T-helper 2 cell treated with Interferon-gamma antibody and Interleukin-4, amounts not matched to agents 100 ng/mL and 5 ng/mL, for 36 hours (primary cell): ENCODE results near the gene RNF223. TPM values are rescaled to one million over a fixed set of nuclear protein-coding genes. Genes with fewer than 3 reads are reported as not detected.

ENCODE experiments used
- intact Hi-C: fragments of 100-400 bp; cut with micrococcal nuclease; formaldehyde crosslinking; loops from one replicate; pipeline ENCODE4 v1.15.1; 2023
- total RNA-seq: library from RNA; stranded (reverse); gene quantifications from 2 replicates; pipeline ENCODE4 v1.2.3, GENCODE V29; 2022

Gene RNF223
- total RNA-seq, 1 donor from 2014 or later: not detected

DNA sequence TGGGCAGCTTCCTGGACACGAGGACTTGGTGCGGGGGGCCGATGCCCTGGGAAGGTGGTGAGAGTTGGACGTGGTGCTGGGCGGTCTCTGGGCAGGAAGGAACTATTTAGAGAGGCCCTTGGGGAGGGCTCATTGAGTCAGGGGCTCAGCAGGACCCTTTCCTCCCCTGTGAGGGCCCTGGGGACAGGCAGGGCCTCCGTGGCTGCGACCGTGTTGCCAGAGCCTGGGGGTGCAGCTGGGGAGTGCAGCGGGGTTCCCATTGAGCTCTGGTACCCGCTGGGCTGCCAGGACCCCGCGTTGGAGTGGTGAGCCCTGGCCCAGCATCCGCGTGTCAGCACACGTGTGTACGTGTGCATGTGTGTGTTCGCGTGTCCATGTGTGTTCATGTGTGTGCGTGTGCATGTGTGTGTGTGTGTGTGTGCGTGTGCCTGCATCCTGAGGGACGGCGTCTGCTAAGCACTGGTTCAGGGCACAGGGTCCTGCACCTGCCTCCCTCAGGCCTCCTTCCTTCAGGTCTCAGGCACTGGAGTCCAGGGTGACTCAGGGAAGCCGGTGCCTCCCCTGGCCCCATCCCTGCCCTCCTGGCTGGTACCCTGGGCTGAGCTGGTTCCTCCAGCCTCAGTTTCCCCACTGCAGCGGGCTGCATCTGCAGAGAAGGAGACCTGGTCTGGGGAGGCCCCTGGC lies 10.7 kb downstream of the RNF223 start:
- intact Hi-C loops: loop anchor here (1.0 to 5.0 kb wide), 3 partner anchors 31 to 79 kb away; partner anchors contain the start of gene HES4

DNA sequence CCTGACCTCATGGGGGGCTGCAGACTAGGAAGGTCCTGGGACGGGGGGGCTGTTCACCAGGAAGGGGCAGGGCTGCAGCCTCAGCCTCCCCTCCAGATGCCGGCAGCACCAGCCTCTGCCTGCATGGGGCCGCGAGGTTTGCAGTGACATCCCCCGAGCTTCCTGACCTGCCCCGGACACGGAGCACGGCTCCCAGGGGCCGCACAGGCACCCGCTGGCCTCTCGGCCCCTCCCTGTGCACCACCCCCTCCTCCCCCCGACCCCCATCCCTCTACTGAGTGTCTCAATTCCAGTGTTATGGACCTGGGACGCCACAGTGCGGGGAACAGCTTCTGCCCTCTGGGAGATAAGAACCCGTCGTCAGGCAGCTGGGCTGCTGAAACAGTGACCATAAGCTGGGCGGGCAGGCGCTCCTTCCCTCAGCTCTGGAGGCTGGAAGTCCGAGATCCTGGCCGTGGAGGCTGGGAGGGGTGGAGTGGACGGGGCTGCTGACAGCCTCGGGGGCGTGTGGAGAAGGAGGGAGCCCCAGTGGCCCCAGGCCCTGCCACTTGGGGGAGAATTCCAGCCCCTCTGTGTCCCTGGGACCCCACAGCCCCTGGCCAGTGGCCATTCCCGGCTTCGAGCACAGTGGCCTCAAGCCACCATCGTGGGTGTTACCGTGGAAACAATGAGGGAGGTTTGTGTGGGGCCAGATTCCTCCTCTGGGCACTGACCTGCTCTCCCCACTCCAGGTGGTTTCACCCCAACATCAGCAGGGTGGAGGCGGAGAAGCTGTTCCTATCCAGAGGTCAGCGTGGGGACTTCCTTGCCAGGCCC lies 11.6 kb downstream of the RNF223 start:
- intact Hi-C loops: loop anchor here (1.0 to 5.0 kb wide), 3 partner anchors 30 to 78 kb away; partner anchors contain the start of gene HES4

DNA sequence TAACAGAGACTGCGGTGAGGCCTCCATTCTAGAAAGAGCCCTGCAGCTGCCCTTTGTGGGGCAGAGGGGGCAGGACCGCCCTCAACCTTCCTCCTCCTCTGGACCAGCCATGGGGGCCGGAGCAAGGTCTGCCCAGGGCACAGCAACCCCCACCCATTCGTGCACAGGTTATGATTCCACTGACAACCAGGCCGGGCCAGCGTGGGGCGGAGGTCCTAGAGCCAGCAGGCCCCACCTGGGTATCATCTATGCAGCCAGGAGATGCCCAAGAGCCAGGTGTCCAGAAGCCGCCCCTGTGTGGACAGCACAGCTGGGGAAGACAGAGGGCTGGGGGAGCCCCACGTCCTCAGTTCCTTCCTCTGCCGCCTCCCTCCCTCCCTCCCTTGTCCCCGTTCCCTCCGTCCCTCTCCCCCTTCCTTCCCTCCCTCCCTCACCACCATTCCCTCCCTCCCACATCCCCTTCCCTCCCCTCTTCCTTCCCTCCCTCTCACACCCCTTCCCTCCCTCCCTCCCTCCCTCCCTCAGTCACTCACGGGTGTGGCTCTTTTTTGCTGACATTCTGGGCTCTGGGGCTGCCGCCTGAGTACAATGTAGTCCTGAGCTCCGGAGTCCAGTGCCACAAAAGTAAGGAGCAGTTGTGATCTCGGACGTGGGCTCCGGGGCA lies 12.3 kb downstream of the RNF223 start:
- intact Hi-C loops: loop anchor here (2.0 to 5.0 kb wide), 2 partner anchors 29 to 60 kb away; partner anchors contain the start of gene HES4

- intact Hi-C loops: loop anchor here (5.0 kb wide), 1 partner anchor 58 kb away; the partner anchor contains the start of gene HES4
Observed at GRCh38 chr1:1060281-1061000, 13.7 kb downstream of the RNF223 start.

- intact Hi-C loops: loop anchor here (1.0 to 5.0 kb wide), 3 partner anchors 19 to 57 kb away; partner anchors contain the start of genes AGRN and HES4
Observed at GRCh38 chr1:1059494-1060280, 14.4 kb downstream of the RNF223 start.

DNA sequence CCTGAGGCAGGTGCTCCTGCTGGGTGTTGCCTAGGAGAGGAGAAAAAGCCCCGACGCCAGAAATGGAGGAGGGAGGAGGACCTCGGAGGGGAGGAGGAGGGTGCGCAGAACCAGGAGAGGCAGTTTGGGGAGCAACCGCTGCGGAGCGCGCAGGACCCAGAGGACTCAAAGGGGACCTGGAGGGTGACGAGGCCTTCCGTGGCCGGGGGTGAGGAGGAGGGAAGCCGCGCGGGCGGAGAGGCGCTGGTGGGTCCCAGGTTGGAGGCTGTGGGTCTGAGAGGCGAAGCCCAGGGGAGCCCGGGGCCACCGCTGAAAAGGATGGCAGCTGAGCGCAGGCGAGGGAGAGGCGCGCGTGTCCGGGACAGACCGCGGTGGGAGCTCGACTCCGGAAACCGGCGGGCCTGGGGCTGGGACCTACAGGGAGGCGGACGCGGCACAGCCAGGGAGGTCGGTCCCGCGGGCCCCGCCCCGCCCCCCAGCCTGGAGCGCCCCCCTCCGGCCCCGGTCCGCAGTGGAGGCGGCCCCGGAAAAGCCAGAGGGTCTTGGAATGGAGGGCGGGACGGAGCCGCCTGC lies 15.1 kb downstream of the RNF223 start:
- intact Hi-C loops: loop anchor here (1.0 to 5.0 kb wide), 2 partner anchors 19 to 37 kb away; partner anchors contain the start of gene AGRN

DNA sequence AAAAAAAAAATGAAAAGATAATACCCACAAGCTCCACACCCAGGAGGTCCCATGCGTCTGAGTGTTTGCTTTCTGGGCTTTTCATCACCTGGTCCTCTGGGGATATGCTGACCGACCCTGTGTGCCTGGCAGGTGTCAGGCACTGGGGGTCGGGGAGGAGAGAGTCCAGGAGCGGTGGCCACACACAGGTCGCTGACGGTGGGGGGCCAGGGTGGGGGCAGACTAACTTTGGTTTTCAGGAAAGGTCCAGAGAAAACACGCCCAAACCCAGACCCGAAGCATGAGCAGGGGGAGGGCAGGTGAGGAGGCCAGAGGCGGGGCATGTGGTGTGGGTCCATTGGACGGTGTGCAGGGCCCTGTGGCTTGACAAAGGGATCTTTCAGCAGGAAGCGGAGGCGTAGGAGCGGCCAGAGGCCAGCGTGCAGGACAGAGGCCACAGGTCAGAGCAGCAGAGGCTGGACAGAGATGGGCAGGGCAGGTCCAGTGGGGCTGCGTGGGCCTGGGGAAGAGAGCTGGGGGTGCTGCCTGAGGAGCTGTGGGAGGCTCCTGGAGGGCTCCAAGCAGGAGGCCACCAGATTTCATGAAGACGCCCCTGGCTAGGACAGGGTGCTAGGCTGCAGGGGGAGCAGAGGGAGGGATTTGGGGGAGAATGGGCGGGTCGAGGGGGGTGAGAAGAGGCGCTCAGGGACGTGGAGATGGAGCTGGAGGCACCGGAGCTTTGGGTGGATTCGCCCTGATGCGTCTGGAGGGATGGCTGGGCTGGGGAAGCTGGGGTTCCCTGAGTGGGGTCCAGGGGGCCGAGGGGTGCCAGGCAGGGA lies 15.8 kb downstream of the RNF223 start:
- intact Hi-C loops: loop anchor here (5.0 kb wide), 1 partner anchor 36 kb away; the partner anchor contains the start of gene AGRN

DNA sequence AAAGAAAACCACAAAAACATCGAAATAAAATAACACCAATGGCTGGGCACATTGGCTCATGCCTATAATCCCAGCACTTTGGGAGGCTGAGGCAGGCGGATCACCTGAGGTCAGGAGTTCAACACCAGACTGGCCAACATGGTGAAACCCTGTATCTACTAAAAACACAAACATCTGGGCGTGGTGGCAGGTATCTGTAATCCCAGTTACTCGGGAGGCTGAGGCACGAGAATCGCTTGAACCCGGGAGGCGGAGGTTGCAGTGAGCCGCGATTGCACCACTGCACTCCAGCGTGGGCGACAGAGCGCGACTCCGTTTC lies 16.4 kb downstream of the RNF223 start:
- intact Hi-C loops: loop anchor here (5.0 kb wide), 1 partner anchor 35 kb away; the partner anchor contains the start of gene AGRN

- intact Hi-C loops: loop anchor here (5.0 kb wide), 1 partner anchor 34 kb away; the partner anchor contains the start of gene AGRN
Observed at GRCh38 chr1:1055841-1056736, 18.0 kb downstream of the RNF223 start.

GRCh38 chr1:1054971-1055370 lies 19.1 kb downstream of the RNF223 start:
- intact Hi-C loops: loop anchor here (5.0 kb wide), 1 partner anchor 33 kb away; the partner anchor contains the start of gene AGRN

- intact Hi-C loops: no loop called here
Observed at GRCh38 chr1:1054099-1054700, 19.9 kb downstream of the RNF223 start.

- intact Hi-C loops: no loop called here
Observed at GRCh38 chr1:1053682-1054081, 20.4 kb downstream of the RNF223 start.

DNA sequence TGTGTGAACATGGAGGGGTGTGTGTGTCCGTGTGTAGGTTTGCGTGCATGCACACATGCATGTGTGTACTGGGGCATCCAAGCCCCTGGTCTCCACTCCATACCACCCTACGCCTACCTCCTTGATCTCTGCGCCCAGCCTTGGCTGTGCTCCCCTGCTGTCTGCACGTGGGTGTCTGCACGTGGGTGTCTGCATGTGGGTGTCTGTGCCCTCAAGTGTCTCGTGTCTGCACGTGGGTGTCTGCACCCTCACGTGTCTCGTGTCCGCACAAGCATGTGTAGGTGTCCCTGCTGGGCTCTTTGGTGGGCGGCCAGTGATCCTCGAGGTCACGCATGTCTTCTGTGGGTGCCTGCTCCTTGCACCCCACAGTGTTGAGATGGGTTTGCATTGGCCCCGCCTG lies 21.1 kb downstream of the RNF223 start:
- intact Hi-C loops: no loop called here

DNA sequence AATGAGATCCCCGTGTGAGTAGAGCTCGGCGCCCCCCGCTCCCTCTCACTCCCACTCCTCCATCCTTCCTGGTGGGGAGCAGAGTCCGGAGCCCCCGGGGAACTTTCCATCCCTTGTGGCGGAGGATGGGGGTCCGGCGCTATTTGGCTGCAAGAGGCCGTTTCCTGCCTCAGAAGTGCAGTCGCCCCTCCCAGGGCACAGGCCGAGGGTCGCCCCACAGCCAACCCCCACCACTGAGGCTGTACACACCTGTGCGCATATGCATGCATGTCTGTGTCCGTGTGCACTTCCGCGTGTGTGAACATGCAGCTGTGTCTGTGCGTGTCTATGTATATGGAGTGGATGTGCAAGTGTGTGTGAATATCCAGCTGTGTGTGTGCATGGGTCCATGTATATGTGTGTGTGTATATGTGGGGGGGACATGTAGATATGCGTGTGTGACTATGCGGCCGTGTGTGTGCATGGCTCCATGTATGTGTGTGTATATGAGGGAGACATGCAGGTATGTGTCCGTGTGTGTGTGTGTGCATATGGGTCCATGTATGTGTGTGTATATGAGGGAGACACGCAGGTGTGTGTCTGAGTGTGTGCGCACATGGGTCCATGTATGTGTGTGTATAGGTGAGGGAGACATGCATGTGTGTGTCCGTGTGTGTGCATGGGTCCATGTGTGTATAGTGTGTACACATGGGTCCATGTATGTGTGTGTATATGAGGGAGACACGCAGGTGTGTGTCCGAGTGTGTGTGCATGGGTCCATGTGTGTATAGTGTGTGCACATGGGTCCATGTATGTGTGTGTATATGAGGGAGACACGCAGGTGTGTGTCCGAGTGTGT lies 21.9 kb downstream of the RNF223 start:
- intact Hi-C loops: no loop called here

GRCh38 chr1:1051127-1051810 lies 22.8 kb downstream of the RNF223 start:
- intact Hi-C loops: no loop called here

GRCh38 chr1:1050577-1051052 lies 23.5 kb downstream of the RNF223 start:
- intact Hi-C loops: no loop called here
